Measurements from ENCODE around the gene AGXT2. TPM values are rescaled to one million over a fixed set of nuclear protein-coding genes. Genes with fewer than 3 reads are reported as not detected.

Gene AGXT2
- total and polyA plus RNA-seq, 9 of the 15 experiments (the other 6 are each of a cell fraction or from before 2014, with no cell fraction given): not detected

DNA sequence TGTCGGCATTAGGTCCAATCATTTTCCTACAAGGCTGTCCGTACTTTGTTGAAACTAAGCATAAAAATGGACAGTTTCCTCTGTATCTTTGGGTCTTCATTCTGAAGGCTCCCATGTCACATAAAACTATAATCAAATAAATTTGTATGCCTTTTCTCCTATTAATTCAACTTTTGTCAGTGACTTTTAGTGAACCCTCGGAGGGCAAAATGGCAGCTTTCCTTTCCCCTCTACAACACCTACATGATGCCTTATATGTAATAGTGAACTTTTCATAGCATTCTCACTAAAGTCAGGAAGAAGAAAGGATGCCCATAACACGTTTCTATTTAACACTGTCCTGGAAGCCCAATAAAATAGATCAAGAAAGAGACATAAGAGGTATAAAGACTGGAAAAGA, 5.1 kb upstream of the AGXT2 start (continued):
- TF ChIP-seq, protein P1, sequence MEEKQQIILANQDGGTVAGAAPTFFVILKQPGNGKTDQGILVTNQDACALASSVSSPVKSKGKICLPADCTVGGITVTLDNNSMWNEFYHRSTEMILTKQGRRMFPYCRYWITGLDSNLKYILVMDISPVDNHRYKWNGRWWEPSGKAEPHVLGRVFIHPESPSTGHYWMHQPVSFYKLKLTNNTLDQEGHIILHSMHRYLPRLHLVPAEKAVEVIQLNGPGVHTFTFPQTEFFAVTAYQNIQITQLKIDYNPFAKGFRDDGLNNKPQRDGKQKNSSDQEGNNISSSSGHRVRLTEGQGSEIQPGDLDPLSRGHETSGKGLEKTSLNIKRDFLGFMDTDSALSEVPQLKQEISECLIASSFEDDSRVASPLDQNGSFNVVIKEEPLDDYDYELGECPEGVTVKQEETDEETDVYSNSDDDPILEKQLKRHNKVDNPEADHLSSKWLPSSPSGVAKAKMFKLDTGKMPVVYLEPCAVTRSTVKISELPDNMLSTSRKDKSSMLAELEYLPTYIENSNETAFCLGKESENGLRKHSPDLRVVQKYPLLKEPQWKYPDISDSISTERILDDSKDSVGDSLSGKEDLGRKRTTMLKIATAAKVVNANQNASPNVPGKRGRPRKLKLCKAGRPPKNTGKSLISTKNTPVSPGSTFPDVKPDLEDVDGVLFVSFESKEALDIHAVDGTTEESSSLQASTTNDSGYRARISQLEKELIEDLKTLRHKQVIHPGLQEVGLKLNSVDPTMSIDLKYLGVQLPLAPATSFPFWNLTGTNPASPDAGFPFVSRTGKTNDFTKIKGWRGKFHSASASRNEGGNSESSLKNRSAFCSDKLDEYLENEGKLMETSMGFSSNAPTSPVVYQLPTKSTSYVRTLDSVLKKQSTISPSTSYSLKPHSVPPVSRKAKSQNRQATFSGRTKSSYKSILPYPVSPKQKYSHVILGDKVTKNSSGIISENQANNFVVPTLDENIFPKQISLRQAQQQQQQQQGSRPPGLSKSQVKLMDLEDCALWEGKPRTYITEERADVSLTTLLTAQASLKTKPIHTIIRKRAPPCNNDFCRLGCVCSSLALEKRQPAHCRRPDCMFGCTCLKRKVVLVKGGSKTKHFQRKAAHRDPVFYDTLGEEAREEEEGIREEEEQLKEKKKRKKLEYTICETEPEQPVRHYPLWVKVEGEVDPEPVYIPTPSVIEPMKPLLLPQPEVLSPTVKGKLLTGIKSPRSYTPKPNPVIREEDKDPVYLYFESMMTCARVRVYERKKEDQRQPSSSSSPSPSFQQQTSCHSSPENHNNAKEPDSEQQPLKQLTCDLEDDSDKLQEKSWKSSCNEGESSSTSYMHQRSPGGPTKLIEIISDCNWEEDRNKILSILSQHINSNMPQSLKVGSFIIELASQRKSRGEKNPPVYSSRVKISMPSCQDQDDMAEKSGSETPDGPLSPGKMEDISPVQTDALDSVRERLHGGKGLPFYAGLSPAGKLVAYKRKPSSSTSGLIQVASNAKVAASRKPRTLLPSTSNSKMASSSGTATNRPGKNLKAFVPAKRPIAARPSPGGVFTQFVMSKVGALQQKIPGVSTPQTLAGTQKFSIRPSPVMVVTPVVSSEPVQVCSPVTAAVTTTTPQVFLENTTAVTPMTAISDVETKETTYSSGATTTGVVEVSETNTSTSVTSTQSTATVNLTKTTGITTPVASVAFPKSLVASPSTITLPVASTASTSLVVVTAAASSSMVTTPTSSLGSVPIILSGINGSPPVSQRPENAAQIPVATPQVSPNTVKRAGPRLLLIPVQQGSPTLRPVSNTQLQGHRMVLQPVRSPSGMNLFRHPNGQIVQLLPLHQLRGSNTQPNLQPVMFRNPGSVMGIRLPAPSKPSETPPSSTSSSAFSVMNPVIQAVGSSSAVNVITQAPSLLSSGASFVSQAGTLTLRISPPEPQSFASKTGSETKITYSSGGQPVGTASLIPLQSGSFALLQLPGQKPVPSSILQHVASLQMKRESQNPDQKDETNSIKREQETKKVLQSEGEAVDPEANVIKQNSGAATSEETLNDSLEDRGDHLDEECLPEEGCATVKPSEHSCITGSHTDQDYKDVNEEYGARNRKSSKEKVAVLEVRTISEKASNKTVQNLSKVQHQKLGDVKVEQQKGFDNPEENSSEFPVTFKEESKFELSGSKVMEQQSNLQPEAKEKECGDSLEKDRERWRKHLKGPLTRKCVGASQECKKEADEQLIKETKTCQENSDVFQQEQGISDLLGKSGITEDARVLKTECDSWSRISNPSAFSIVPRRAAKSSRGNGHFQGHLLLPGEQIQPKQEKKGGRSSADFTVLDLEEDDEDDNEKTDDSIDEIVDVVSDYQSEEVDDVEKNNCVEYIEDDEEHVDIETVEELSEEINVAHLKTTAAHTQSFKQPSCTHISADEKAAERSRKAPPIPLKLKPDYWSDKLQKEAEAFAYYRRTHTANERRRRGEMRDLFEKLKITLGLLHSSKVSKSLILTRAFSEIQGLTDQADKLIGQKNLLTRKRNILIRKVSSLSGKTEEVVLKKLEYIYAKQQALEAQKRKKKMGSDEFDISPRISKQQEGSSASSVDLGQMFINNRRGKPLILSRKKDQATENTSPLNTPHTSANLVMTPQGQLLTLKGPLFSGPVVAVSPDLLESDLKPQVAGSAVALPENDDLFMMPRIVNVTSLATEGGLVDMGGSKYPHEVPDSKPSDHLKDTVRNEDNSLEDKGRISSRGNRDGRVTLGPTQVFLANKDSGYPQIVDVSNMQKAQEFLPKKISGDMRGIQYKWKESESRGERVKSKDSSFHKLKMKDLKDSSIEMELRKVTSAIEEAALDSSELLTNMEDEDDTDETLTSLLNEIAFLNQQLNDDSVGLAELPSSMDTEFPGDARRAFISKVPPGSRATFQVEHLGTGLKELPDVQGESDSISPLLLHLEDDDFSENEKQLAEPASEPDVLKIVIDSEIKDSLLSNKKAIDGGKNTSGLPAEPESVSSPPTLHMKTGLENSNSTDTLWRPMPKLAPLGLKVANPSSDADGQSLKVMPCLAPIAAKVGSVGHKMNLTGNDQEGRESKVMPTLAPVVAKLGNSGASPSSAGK (IDR thresholded peaks at IDR 0.05): no peak
- TF ChIP-seq, protein P2, sequence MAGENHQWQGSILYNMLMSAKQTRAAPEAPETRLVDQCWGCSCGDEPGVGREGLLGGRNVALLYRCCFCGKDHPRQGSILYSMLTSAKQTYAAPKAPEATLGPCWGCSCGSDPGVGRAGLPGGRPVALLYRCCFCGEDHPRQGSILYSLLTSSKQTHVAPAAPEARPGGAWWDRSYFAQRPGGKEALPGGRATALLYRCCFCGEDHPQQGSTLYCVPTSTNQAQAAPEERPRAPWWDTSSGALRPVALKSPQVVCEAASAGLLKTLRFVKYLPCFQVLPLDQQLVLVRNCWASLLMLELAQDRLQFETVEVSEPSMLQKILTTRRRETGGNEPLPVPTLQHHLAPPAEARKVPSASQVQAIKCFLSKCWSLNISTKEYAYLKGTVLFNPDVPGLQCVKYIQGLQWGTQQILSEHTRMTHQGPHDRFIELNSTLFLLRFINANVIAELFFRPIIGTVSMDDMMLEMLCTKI (IDR thresholded peaks at IDR 0.05; ENCODE audit: partially characterized antibody): no peak
- no peak for TF ChIP-seq ZNF316 (IDR thresholded peaks at IDR 0.05)
- TF ChIP-seq KDM5B (IDR thresholded peaks at IDR 0.05; ENCODE audit: insufficient replicate concordance, low read depth, low read length): no peak
- no peak for TF ChIP-seq BRD4 (IDR thresholded peaks at IDR 0.05)
- TF ChIP-seq, protein P3, sequence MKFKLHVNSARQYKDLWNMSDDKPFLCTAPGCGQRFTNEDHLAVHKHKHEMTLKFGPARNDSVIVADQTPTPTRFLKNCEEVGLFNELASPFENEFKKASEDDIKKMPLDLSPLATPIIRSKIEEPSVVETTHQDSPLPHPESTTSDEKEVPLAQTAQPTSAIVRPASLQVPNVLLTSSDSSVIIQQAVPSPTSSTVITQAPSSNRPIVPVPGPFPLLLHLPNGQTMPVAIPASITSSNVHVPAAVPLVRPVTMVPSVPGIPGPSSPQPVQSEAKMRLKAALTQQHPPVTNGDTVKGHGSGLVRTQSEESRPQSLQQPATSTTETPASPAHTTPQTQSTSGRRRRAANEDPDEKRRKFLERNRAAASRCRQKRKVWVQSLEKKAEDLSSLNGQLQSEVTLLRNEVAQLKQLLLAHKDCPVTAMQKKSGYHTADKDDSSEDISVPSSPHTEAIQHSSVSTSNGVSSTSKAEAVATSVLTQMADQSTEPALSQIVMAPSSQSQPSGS (CRISPR knock-in tag; IDR thresholded peaks at IDR 0.05): no peak
- TF ChIP-seq SRF (CRISPR knock-in tag; IDR thresholded peaks at IDR 0.05): no peak
- TF ChIP-seq BRF1 (IDR thresholded peaks at IDR 0.05; ENCODE audit: borderline replicate concordance, extremely low read depth, insufficient read length): no peak
- TF ChIP-seq, protein P4, sequence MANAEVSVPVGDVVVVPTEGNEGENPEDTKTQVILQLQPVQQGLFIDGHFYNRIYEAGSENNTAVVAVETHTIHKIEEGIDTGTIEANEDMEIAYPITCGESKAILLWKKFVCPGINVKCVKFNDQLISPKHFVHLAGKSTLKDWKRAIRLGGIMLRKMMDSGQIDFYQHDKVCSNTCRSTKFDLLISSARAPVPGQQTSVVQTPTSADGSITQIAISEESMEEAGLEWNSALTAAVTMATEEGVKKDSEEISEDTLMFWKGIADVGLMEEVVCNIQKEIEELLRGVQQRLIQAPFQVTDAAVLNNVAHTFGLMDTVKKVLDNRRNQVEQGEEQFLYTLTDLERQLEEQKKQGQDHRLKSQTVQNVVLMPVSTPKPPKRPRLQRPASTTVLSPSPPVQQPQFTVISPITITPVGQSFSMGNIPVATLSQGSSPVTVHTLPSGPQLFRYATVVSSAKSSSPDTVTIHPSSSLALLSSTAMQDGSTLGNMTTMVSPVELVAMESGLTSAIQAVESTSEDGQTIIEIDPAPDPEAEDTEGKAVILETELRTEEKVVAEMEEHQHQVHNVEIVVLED (CRISPR knock-in tag; IDR thresholded peaks at IDR 0.05): no peak
- TF ChIP-seq RBM25 (IDR thresholded peaks at IDR 0.05; ENCODE audit: low read depth, low read length, severe bottlenecking): no peak

All from K562 (cell line).